ENCODE results near the gene LYZL1.
"Not testable (repeated sequence)": the region's sequence is repeated elsewhere in the genome, so short reads cannot be mapped to it uniquely, and the experiment has no call there.

The LYZL1 gene

DNA sequence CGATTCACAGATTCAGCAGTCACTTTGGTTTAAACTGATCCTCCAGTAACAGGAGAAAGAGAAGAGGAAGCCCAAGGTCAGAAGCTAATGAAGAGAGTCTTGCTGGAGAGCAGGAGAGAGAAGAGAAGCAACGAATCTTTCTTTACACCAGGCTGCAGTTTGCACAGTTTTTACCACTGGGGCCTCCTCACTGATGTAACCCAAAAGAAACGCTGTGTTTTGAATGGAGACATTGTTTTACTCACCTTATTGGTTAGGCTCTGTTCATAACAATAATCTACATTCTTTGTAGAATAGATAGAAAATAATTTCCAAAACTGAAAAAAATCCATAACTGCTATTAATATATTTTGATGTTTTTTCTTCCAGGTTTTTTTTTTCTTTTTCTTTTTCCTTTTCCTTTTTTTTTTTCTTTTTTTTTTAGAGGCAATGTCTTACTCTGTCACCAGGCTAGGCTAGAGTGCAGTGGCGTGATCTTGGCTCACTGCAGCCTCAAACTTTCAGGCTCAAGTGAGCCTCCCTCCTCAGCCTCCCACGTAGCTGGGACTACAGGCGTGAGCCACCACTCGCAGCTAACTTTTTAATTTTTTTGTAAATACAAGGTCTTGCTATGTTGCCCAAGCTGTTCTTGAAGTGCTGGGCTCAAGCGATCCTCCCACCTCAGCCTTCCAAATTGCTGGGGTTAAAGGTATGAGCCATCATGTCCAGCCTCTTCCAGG, 27.6 kb downstream of the LYZL1 start:
- TF ChIP-seq, protein P1, sequence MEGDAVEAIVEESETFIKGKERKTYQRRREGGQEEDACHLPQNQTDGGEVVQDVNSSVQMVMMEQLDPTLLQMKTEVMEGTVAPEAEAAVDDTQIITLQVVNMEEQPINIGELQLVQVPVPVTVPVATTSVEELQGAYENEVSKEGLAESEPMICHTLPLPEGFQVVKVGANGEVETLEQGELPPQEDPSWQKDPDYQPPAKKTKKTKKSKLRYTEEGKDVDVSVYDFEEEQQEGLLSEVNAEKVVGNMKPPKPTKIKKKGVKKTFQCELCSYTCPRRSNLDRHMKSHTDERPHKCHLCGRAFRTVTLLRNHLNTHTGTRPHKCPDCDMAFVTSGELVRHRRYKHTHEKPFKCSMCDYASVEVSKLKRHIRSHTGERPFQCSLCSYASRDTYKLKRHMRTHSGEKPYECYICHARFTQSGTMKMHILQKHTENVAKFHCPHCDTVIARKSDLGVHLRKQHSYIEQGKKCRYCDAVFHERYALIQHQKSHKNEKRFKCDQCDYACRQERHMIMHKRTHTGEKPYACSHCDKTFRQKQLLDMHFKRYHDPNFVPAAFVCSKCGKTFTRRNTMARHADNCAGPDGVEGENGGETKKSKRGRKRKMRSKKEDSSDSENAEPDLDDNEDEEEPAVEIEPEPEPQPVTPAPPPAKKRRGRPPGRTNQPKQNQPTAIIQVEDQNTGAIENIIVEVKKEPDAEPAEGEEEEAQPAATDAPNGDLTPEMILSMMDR (IDR thresholded peaks at IDR 0.05) = no peak
- TF ChIP-seq ZFX (IDR thresholded peaks at IDR 0.05; ENCODE audit: borderline replicate concordance) = no peak

DNA sequence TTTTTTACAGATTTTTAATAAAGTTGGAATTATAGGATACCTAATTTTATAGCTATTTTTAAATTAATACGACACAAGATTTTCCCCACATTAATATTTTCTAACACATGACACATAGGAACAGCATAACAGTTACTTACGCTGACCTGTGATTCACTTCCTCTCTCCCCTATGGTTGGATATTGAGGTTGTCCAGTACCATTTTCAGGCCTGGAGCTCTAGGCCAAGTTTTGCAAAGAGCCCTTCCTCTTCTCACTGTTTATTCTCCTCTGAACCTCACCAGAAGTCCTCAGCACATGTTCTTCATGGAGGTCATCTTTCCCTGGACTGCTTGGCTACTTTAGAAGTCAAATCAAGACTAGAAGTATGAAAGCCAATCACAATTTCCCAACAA, 28.2 kb downstream of the LYZL1 start:
- H3K27ac ChIP-seq = no peak overlapping the region

More for the DNA sequence above, 27.6 kb downstream of the LYZL1 start:
- H3K27ac ChIP-seq = no peak overlapping the region

DNA sequence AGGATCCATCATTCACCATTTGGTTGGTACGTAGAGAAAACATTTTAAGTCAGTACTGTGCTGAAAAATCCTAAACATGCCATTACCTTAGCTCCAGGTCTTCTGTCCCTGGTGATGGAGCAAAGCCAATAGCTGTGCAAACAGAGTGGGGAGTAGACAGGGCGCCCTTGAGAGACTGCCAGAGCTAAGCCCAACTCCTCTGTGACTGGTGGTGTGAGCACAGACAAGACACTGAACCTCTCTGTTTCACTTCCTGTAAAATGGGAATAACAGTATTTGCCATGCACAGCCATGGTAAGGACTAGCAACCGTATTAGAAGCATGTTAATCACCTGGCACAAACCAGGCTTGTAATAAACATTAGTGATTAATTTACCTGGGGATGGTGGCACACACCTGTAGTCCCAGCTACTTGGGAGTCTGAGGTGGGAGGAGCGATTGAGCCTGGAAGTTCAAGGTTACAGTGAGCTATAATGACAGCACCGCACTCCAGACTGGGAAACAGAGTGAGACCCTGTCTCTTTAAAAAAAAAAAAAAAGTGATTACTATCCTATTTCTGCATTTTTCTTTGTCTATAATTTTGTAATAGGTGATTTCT, 28.7 kb downstream of the LYZL1 start:
- TF ChIP-seq, protein P1 (IDR thresholded peaks at IDR 0.05) = no peak
- TF ChIP-seq ZFX (IDR thresholded peaks at IDR 0.05; ENCODE audit: borderline replicate concordance) = no peak

More for the DNA sequence above, 28.2 kb downstream of the LYZL1 start:
- no peak for TF ChIP-seq ZFX (IDR thresholded peaks at IDR 0.05; ENCODE audit: borderline replicate concordance)
- TF ChIP-seq, protein P1 (IDR thresholded peaks at IDR 0.05) = no peak

DNA sequence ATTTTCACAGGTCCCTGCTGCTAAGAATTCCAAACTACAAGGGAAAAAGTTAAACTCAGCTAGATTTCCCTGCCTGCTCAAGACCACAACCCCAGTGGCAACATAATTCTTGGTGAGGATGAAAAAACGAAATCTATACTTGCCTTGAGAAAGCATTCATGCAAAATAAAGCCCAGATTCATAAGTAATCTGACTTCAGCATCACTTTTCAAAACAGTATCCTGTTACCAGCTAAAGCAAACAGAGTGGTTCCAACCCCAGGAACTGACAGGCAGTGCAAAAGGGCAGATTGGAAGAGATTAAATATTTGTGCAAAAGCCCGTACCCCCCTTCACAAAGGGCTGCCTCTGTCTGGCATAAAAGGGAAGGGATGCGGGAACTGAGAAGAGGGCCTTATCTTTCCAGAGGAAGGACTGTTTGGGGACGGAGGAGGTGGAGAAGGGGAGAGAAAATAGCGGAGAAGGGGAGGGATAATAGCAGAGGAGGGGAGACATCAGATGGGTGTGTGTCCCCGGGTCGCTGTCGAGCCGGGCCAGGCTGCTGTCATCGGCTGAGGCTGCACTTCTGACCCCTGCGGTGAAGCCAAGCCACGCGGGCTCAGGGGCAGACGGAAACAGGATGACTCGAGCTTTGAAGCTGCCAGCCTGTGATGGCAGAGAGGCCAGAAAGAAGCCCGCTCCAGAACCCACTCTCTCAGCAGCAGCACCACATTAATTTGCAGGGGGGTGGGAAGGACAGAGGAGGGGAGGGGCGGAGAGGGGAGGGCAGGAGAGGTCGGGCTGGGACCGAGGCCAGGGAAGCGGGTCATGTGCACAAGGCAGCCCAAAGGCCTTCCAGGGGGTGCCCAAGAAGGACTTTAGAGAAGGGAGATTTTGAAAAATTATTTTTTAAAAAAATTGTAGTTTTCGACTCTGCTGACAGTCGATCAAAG, 29.5 kb downstream of the LYZL1 start:
- H3K27ac ChIP-seq = not testable (repeated sequence)

More for the DNA sequence above, 28.7 kb downstream of the LYZL1 start:
- H3K27ac ChIP-seq = no peak overlapping the region

DNA sequence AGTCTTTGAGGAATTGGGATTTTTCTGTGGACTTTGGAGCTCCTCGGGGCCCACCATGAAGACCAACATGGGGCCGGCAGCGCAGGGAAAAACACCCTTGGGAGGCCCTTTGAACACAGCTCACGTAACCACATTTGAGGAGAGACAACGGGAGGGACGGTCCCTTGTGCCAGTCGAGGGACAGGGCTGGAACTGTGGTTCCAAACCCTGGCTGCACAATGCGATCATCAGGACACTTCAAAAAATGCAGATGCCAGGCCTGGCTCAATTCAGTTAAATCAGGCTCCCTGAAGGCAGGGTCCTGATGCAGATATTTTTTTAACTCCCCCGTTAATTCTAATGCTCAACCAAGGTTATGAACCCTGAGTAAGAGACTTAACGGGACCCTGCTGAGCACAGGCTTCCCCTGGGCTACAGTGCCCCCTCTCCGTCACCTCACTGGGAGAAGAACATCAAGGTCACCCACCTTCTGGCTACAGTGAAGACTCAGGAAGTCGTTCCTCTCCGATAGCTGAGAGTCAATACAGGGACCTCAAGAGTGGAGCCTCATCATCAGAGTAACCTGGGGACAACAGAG, 30.4 kb downstream of the LYZL1 start:
- H3K27ac ChIP-seq = no peak overlapping the region
- TF ChIP-seq, protein P1 (IDR thresholded peaks at IDR 0.05) = no peak
- TF ChIP-seq ZFX (IDR thresholded peaks at IDR 0.05; ENCODE audit: borderline replicate concordance) = no peak

DNA sequence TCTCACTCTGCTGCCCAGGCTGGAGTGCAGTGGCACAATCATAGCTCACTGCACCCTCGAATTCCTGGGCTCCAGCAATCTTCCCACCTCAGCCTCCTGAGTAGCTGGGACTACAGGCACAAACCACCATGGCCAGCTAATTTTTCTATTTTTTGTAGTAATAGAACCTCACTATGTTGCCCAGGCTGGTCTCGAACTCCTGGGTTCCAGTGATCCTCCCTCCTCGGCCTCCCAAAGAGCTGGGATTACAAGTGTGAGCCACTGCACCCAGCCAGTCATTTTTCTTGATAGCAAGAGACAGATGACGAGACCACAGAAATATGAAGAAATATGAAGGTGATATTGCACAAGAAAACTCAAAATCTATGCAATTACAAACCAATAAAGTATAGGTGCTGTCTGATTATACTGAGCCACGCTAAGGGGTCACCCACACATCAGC, 31.8 kb downstream of the LYZL1 start:
- not testable (repeated sequence) for H3K27ac ChIP-seq

DNA sequence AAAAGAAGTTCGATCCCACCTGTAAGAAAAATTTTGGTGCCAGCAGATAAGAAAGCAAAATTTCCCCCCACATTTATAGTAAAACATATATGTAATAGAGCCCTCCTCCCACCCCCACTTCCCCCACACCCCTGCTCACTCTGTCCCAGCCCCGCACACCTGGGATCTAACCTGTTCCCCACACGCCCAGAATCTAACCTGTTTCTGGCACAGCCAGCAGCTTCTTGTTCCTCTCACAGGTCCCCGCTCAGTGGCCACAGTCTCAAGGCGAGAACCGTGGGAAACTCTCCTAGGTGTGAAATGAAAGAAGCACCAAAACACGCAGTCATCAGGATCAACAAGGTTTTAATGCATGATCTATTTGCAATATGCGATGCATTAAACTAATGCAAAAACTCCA, 32.8 kb downstream of the LYZL1 start:
- H3K27ac ChIP-seq = no peak overlapping the region
- TF ChIP-seq, protein P1 (IDR thresholded peaks at IDR 0.05) = no peak
- no peak for TF ChIP-seq ZFX (IDR thresholded peaks at IDR 0.05; ENCODE audit: borderline replicate concordance)

All from 22Rv1 (cell line).